CD4-positive, alpha-beta T cell treated with Interleukin-2 at 100 ng/mL for 4 hours (primary cell): ENCODE results near the gene SLC1A4.

Experiments
- DNase-seq: peaks from one replicate; pipeline ENCODE4 v3.0.0-alpha.2; 2020; ENCODE audit warnings: low spot score

SLC1A4 gene

GRCh38 chr2:65053199-65053598 is 64.0 kb downstream of the SLC1A4 start:
- peak; percentile 58 for DNase-seq

GRCh38 chr2:65054749-65055421 is 65.7 kb downstream of the SLC1A4 start:
- DNase-seq = no peak

GRCh38 chr2:65055422-65056214 is 66.4 kb downstream of the SLC1A4 start:
- DNase-seq = no peak

- DNase-seq = peak; percentile 97
Measured at GRCh38 chr2:65056215-65057053, 67.2 kb downstream of the SLC1A4 start, which contains the start of gene CEP68. Gene CEP68, plus strand, starts transcription at chr2:65056416. Its CDS starts 13,029 bp downstream, at chr2:65069445.

GRCh38 chr2:65057054-65057375 is 67.8 kb downstream of the SLC1A4 start:
- DNase-seq = no peak

GRCh38 chr2:65057391-65058052 is 68.3 kb downstream of the SLC1A4 start:
- peak; percentile 89 for DNase-seq

GRCh38 chr2:65059071-65059470 is 69.9 kb downstream of the SLC1A4 start:
- DNase-seq = no peak

- DNase-seq = no peak
Measured at GRCh38 chr2:65061146-65061909, 72.1 kb downstream of the SLC1A4 start.

- no peak for DNase-seq
Measured at GRCh38 chr2:65061910-65062339, 72.7 kb downstream of the SLC1A4 start.

- no peak for DNase-seq
Measured at GRCh38 chr2:65062843-65063825, 73.9 kb downstream of the SLC1A4 start.

GRCh38 chr2:65064728-65065552 is 75.7 kb downstream of the SLC1A4 start:
- DNase-seq = peak; percentile 60

- no peak for DNase-seq
Measured at GRCh38 chr2:65067806-65068553, 78.8 kb downstream of the SLC1A4 start.

- DNase-seq = no peak
Measured at GRCh38 chr2:65069439-65069824, 80.2 kb downstream of the SLC1A4 start.

GRCh38 chr2:65070172-65070830 is 81.1 kb downstream of the SLC1A4 start:
- no peak for DNase-seq

- DNase-seq = no peak
Measured at GRCh38 chr2:65070856-65071255, 81.7 kb downstream of the SLC1A4 start.

- no peak for DNase-seq
Measured at GRCh38 chr2:65071499-65072180, 82.4 kb downstream of the SLC1A4 start.
